Colon (tissue), 2 donors: ENCODE results near the gene C7.
"Not testable (repeated sequence)": the region's sequence is repeated elsewhere in the genome, so short reads cannot be mapped to it uniquely, and the experiment has no call there.

Experiments
- FAIRE-seq: peaks from 2 replicates; lab custom pipeline; 2012; peaks lifted over from hg19 to GRCh38; lab: Jason Lieb, UNC
- donor health status: control.
- donor health status: control.

Gene C7

GRCh38 chr5:40991168-40991980 is 82.1 kb downstream of the C7 start:
- FAIRE-seq, result no peak

GRCh38 chr5:40991981-40992559 is 82.8 kb downstream of the C7 start:
- no peak for FAIRE-seq

GRCh38 chr5:40995801-40996586 is 86.7 kb downstream of the C7 start:
- no peak for FAIRE-seq

GRCh38 chr5:40999142-40999541 is 89.8 kb downstream of the C7 start:
- no peak for FAIRE-seq

- no peak for FAIRE-seq
These were observed 90.7 kb downstream of the C7 start for GRCh38 chr5:40999966-41000365.

GRCh38 chr5:41003670-41004376 is 94.5 kb downstream of the C7 start:
- FAIRE-seq, result no peak

- no peak for FAIRE-seq
These were observed 95.6 kb downstream of the C7 start for GRCh38 chr5:41004931-41005330.

- no peak for FAIRE-seq
These were observed 99.9 kb downstream of the C7 start for GRCh38 chr5:41009232-41009631.

- no peak for FAIRE-seq
These were observed 101.3 kb downstream of the C7 start for GRCh38 chr5:41010572-41010971.

- no peak for FAIRE-seq
These were observed 103.0 kb downstream of the C7 start for GRCh38 chr5:41012318-41012717.

- not testable (repeated sequence) for FAIRE-seq
These were observed 113.3 kb downstream of the C7 start for GRCh38 chr5:41022600-41022999.
